CD14-positive monocyte (primary cell): ENCODE results near the gene MUC13. TPM values are rescaled to one million over a fixed set of nuclear protein-coding genes. Genes with fewer than 3 reads are reported as not detected.

Experiments
- DNase-seq, 3 donors: peaks; one replicate each; pipeline ENCODE4 v3.0.0-alpha.2; 2011 to 2022
- H2AFZ ChIP-seq: 2 replicates; pipeline ENCODE4 v1.6.0; 2012; ENCODE audit warnings: mild to moderate bottlenecking, low read depth, low read length, inconsistent platforms; ENCODE audit not compliant: insufficient read depth, poor library complexity, severe bottlenecking
- H3K27ac ChIP-seq, 2 donors: 1 replicate in 1 of 2; 2 replicates in 1 of 2; pipeline ENCODE4 v1.5.1; 2012 to 2013; ENCODE audit warnings: low read length in 2 of 2, control low read depth in 1 of 2, inconsistent platforms in 1 of 2, low read depth in 1 of 2, mild to moderate bottlenecking in 1 of 2
- H3K27me3 ChIP-seq, 2 donors: one replicate each; pipeline versions ENCODE4 v1.6.0 to v1.6.1; 2011 to 2013; ENCODE audit warnings: low read length in 2 of 2; ENCODE audit not compliant: control insufficient read depth in 2 of 2, insufficient read depth in 2 of 2
- H3K36me3 ChIP-seq, 2 donors: replicated peaks in 1 of 2; 1 replicate in 1 of 2; 2 replicates in 1 of 2; pipeline versions ENCODE4 v1.5.1 to v1.6.1; 2012 to 2013; ENCODE audit warnings: low read length in 2 of 2, control low read depth in 1 of 2, inconsistent platforms in 1 of 2, mild to moderate bottlenecking in 1 of 2; ENCODE audit not compliant: insufficient read depth in 2 of 2, control insufficient read depth in 1 of 2
- H3K4me1 ChIP-seq, 2 donors: 1 replicate in 1 of 2; 2 replicates in 1 of 2; pipeline versions ENCODE4 v1.5.1 to v1.6.1; 2012 to 2013; ENCODE audit warnings: low read length in 2 of 2, control low read depth in 1 of 2, inconsistent platforms in 1 of 2, mild to moderate bottlenecking in 1 of 2, moderate library complexity in 1 of 2; ENCODE audit not compliant: insufficient read depth in 2 of 2, control insufficient read depth in 1 of 2
- H3K4me2 ChIP-seq: replicated peaks from 2 replicates; pipeline ENCODE3; 2012; ENCODE audit warnings: low read length, moderate library complexity, mild to moderate bottlenecking; ENCODE audit not compliant: poor library complexity, severe bottlenecking; ENCODE audit errors: extremely low read depth
- H3K4me3 ChIP-seq, 3 experiments: fragments of 200-600 bp in 1 of 3; sonication (generic) in 1 of 3; replicated peaks in 1 of 3; 1 replicate in 2 of 3; 2 replicates in 1 of 3; pipeline ENCODE4 v1.5.1; 2011 to 2013; ENCODE audit warnings: low read length in 3 of 3, mild to moderate bottlenecking in 3 of 3, control low read depth in 2 of 3, low read depth in 2 of 3, inconsistent platforms in 1 of 3, moderate library complexity in 1 of 3
- H3K79me2 ChIP-seq: 2 replicates; pipeline ENCODE4 v1.6.0; 2012; ENCODE audit warnings: mild to moderate bottlenecking, control low read depth, inconsistent platforms, low read length, moderate library complexity; ENCODE audit not compliant: insufficient read depth
- H3K9ac ChIP-seq: 2 replicates; pipeline ENCODE4 v1.6.0; 2017; ENCODE audit warnings: low read length, mild to moderate bottlenecking; ENCODE audit not compliant: insufficient read depth, poor library complexity, severe bottlenecking
- H3K9me3 ChIP-seq, 2 donors: replicated peaks in 1 of 2; 1 replicate in 1 of 2; 2 replicates in 1 of 2; pipeline versions ENCODE4 v1.5.1 to v1.6.1; 2012 to 2013; ENCODE audit warnings: low read length in 2 of 2, control low read depth in 1 of 2; ENCODE audit not compliant: control insufficient read depth in 1 of 2, insufficient read depth in 1 of 2
- H4K20me1 ChIP-seq: 2 replicates; pipeline ENCODE4 v1.6.0; 2012; ENCODE audit warnings: mild to moderate bottlenecking, low read length, control low read depth, moderate library complexity; ENCODE audit not compliant: insufficient read depth
- H3K27ac Mint-ChIP-seq, 7 donors: one replicate each; pipeline ENCODE4 v1.8.0; 2020; ENCODE audit warnings: mild to moderate bottlenecking in 7 of 7, mixed read lengths in 7 of 7, moderate library complexity in 6 of 7, inconsistent platforms in 2 of 7
- H3K27me3 Mint-ChIP-seq, 3 donors: one replicate each; pipeline ENCODE4 v1.8.0; 2021 to 2022; ENCODE audit warnings: low read depth in 3 of 3, mild to moderate bottlenecking in 3 of 3, mixed read lengths in 3 of 3, moderate library complexity in 3 of 3, inconsistent platforms in 1 of 3
- H3K36me3 Mint-ChIP-seq, 2 donors: one replicate each; pipeline ENCODE4 v1.8.0; 2020; ENCODE audit warnings: mixed read lengths in 2 of 2, inconsistent platforms in 1 of 2, mild to moderate bottlenecking in 1 of 2
- H3K4me1 Mint-ChIP-seq: one replicate; pipeline ENCODE4 v1.8.0; 2020; ENCODE audit warnings: mild to moderate bottlenecking, mixed read lengths
- H3K4me3 Mint-ChIP-seq, 2 donors: one replicate each; pipeline ENCODE4 v1.8.0; 2020; ENCODE audit warnings: mild to moderate bottlenecking in 2 of 2, mixed read lengths in 2 of 2, moderate library complexity in 1 of 2
- H3K9me3 Mint-ChIP-seq, 7 donors: one replicate each; pipeline ENCODE4 v1.8.0; 2020 to 2022; ENCODE audit warnings: mixed read lengths in 7 of 7, mild to moderate bottlenecking in 6 of 7, moderate library complexity in 6 of 7, inconsistent platforms in 2 of 7
- WGBS: methylation state at CpG from one replicate; pipeline ENCODE4 v1.1.5; 2013; ENCODE audit warnings: missing lambda C conversion rate; ENCODE audit not compliant: insufficient coverage; 5-methylcytosine and 5-hydroxymethylcytosine counted together
- intact Hi-C, 2 donors: fragments of 100-400 bp; cut with micrococcal nuclease; formaldehyde crosslinking; loops; one replicate each; pipeline versions ENCODE4 v1.15.0 to v1.15.1; 2023
- polyA plus RNA-seq, 3 donors: library from polyadenylated mRNA; depleted of rRNA in 1 of 3; unstranded in 2 of 3; stranded (reverse) in 1 of 3; fragments of 300-500 nt in 2 of 3; fragments of >200 nt in 1 of 3; fragmentation: Illumina TruSeq in 2 of 3; gene quantifications; 1 replicate in 2 of 3; 2 replicates in 1 of 3; pipeline ENCODE4 v1.2.3, GENCODE V29; 2012 to 2021
- TF ChIP-seq, protein P1 (sequence below): fragments of 200-600 bp; IDR thresholded peaks from one replicate; pipeline ENCODE4 v1.8.0; 2022; ENCODE audit warnings: antibody characterized with exemption, mild to moderate bottlenecking

MUC13 gene
- polyA plus RNA-seq, 3 donors: not detected

DNA sequence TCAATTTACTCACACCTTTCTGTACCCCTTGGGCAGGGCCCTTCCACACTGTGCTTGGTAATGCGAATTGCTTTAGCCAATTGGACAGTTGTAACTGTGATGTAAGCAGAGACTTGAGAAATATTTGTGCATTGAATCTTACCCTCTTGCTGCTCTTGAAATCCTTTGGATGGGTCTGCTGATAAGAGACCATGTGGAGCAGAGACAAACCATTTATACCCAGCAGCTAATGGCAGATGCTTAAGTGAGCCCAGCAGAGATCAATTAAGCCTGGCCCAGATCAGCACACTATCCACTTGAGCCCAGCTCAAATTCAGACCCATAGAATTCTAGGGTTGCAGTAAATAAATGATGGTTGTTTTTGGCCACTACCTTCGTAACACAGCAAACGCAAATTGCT, 19.3 kb downstream of the MUC13 start:
- intact Hi-C loops: no loop called here
- WGBS: no CpG with 5 or more reads among the region's 3 CpGs
- Mint-ChIP-seq H3K4me1 (peaks cover 8% of the 10 kb centered on the region), H3K36me3 (no peaks in the 10 kb centered on the region), H3K27ac (no peak overlapping the region), H3K4me3 (no peak overlapping the region), H3K27me3 (peaks cover 2 to 7% (median 4%) of the 10 kb centered on the region in 3 donors), H3K9me3 (no peaks in the 10 kb centered on the region)
- TF ChIP-seq, protein P1, sequence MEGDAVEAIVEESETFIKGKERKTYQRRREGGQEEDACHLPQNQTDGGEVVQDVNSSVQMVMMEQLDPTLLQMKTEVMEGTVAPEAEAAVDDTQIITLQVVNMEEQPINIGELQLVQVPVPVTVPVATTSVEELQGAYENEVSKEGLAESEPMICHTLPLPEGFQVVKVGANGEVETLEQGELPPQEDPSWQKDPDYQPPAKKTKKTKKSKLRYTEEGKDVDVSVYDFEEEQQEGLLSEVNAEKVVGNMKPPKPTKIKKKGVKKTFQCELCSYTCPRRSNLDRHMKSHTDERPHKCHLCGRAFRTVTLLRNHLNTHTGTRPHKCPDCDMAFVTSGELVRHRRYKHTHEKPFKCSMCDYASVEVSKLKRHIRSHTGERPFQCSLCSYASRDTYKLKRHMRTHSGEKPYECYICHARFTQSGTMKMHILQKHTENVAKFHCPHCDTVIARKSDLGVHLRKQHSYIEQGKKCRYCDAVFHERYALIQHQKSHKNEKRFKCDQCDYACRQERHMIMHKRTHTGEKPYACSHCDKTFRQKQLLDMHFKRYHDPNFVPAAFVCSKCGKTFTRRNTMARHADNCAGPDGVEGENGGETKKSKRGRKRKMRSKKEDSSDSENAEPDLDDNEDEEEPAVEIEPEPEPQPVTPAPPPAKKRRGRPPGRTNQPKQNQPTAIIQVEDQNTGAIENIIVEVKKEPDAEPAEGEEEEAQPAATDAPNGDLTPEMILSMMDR: no peak
- Histone ChIP-seq H4K20me1 (no peaks in the 10 kb centered on the region), H3K27ac (no peak overlapping the region), H3K4me1 (peaks cover 0 to 8% of the 10 kb centered on the region in 2 donors), H3K4me3 (no peak overlapping the region), H3K79me2 (no peaks in the 10 kb centered on the region), H3K9me3 (no peaks in the 10 kb centered on the region), H3K9ac (no peak overlapping the region), H3K36me3 (no peaks in the 10 kb centered on the region), H3K27me3 (no peaks in the 10 kb centered on the region), H2AFZ (no peak overlapping the region), H3K4me2 (no peak overlapping the region)
- DNase-seq: no peak

DNA sequence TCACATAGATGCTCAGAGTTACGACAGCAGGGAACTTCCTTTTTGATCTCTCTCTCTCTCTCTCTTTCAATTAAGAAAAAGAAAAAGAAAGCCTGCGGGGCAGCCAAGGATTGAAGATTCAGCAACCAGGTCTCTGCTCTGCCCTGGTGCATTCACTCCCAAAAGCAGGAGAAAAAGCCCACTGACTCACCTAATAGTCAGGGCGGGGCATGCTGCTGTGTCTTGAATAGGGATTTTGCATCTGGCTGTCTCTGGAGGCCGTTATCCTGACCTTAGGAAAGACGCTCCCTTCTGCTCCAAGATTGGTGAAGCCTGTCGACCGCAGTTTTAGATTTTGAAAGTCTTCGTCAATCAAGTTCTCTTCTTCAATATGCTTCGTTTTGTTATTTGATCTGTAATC, 26.6 kb downstream of the MUC13 start:
- H3K9me3 Mint-ChIP-seq: peaks cover 0 to 2% (median 0%) of the 10 kb centered on the region in 7 donors
- no peaks in the 10 kb centered on the region for H4K20me1 ChIP-seq
- intact Hi-C loops: no loop called here
- H3K27me3 Mint-ChIP-seq: peaks cover 5 to 13% (median 6%) of the 10 kb centered on the region in 3 donors
- WGBS: 80% methylated on average over 2 of the region's 9 CpGs
- H3K4me1 ChIP-seq: no peaks in the 10 kb centered on the region
- no peaks in the 10 kb centered on the region for H3K9me3 ChIP-seq
- no peak overlapping the region for H3K4me3 ChIP-seq
- H2AFZ ChIP-seq: no peak overlapping the region
- no peak for DNase-seq
- no peaks in the 10 kb centered on the region for H3K79me2 ChIP-seq
- H3K9ac ChIP-seq: no peak overlapping the region
- H3K27me3 ChIP-seq: no peaks in the 10 kb centered on the region
- no peak overlapping the region for H3K27ac ChIP-seq
- H3K36me3 Mint-ChIP-seq: no peaks in the 10 kb centered on the region
- H3K4me3 Mint-ChIP-seq: no peak overlapping the region
- H3K4me1 Mint-ChIP-seq: no peaks in the 10 kb centered on the region
- no peak overlapping the region for H3K4me2 ChIP-seq
- TF ChIP-seq, protein P1: no peak
- H3K36me3 ChIP-seq: no peaks in the 10 kb centered on the region
- H3K27ac Mint-ChIP-seq: no peak overlapping the region
